MCF 10A (cell line): ENCODE data around the gene LRRN2. TPM values are rescaled to one million over a fixed set of nuclear protein-coding genes. Genes with fewer than 3 reads are reported as not detected.

Experiments used
- BruUV-seq: library from RNA; stranded (reverse); fragments of 400-500 nt; replicated peaks from 2 replicates; lab custom pipeline; 2021; lab: Mats Ljungman, UMichigan
- CTCF ChIA-PET: fragments of 300-600 bp; sonication (Branson Sonifier 250); formaldehyde crosslinking; extraction: SDS; loops from one replicate; lab custom pipeline; 2021; ENCODE audit warnings: antibody characterized with exemption, inconsistent platforms; lab: Yijun Ruan, JAX
- POLR2A ChIA-PET: fragments of 300-600, 350-650 bp; sonication (Branson Sonifier 250); formaldehyde crosslinking; extraction: SDS; loops from one replicate; lab custom pipeline; 2020; ENCODE audit warnings: antibody characterized with exemption, inconsistent platforms; lab: Yijun Ruan, JAX
- DNase-seq: peaks from one replicate; pipeline ENCODE4 v3.0.0-alpha.2; 2018; ENCODE audit not compliant: unreplicated experiment
- H3K27ac Mint-ChIP-seq: one replicate; pipeline ENCODE4 v1.8.0; 2022; ENCODE audit warnings: mild to moderate bottlenecking, low read depth, mixed read lengths; ENCODE audit not compliant: unreplicated experiment
- H3K27me3 Mint-ChIP-seq: one replicate; pipeline ENCODE4 v1.8.0; 2022; ENCODE audit warnings: mixed read lengths; ENCODE audit not compliant: insufficient read depth, unreplicated experiment
- H3K36me3 Mint-ChIP-seq: one replicate; pipeline ENCODE4 v1.8.0; 2022; ENCODE audit warnings: mild to moderate bottlenecking, moderate library complexity, mixed read lengths; ENCODE audit not compliant: insufficient read depth, unreplicated experiment
- H3K4me1 Mint-ChIP-seq: one replicate; pipeline ENCODE4 v1.8.0; 2022; ENCODE audit warnings: mixed read lengths; ENCODE audit not compliant: insufficient read depth, unreplicated experiment
- H3K4me3 Mint-ChIP-seq: one replicate; pipeline ENCODE4 v1.8.0; 2022; ENCODE audit warnings: mild to moderate bottlenecking, moderate library complexity, mixed read lengths; ENCODE audit not compliant: unreplicated experiment
- H3K9me3 Mint-ChIP-seq: one replicate; pipeline ENCODE4 v1.8.0; 2022; ENCODE audit warnings: mixed read lengths; ENCODE audit not compliant: unreplicated experiment
- CTCF ChIP-seq: fragments of 200-600 bp; IDR thresholded peaks from one replicate; pipeline ENCODE4 v1.8.0; 2022; ENCODE audit warnings: antibody characterized with exemption, mild to moderate bottlenecking; ENCODE audit not compliant: unreplicated experiment
- intact Hi-C: fragments of 100-400 bp; cut with micrococcal nuclease; formaldehyde crosslinking; loops from 2 replicates; pipeline ENCODE4 v1.14.1; 2022
- total RNA-seq: library from RNA; stranded (reverse); gene quantifications from 2 replicates; pipeline ENCODE4 v1.2.3, GENCODE V29; 2022

LRRN2 gene
- total RNA-seq, 1 experiment from 2014 or later = not detected

GRCh38 chr1:204704794-204705492, 19.4 kb upstream of the LRRN2 start:
- CTCF ChIA-PET = interaction anchor here (0.6 to 2.9 kb wide), 5 partner anchors 13 to 139 kb away, joined by 3 to 12 read pairs (median 3); no protein-coding TSS in a partner anchor
- no peak for TF ChIP-seq CTCF
- no TSS peak for BruUV-seq
- POLR2A ChIA-PET = interaction anchor here (0.6 to 1.6 kb wide), 3 partner anchors 13 to 180 kb away, joined by 3 to 4 read pairs (median 3); no protein-coding TSS in a partner anchor
- Mint-ChIP-seq H3K27me3 (no peaks in the 10 kb centered on the region), H3K4me1 (peaks cover 19% of the 10 kb centered on the region), H3K4me3 (no peak overlapping the region), H3K27ac (no peak overlapping the region), H3K36me3 (no peaks in the 10 kb centered on the region), H3K9me3 (no peaks in the 10 kb centered on the region)
- no peak for DNase-seq
- intact Hi-C loops = no loop called here

- no peaks in the 10 kb centered on the region for H3K9me3 Mint-ChIP-seq
- H3K4me3 Mint-ChIP-seq = no peak overlapping the region
- no peak for TF ChIP-seq CTCF
- H3K27ac Mint-ChIP-seq = no peak overlapping the region
- DNase-seq = no peak
- H3K27me3 Mint-ChIP-seq = no peaks in the 10 kb centered on the region
- ChIA-PET POLR2A (interaction anchor here (0.6 to 1.6 kb wide), 2 partner anchors 12 to 179 kb away, joined by 3 to 4 read pairs; no protein-coding TSS in a partner anchor), CTCF (interaction anchor here (0.6 to 2.9 kb wide), 7 partner anchors 12 to 104 kb away, joined by 3 to 12 read pairs (median 3); no protein-coding TSS in a partner anchor)
- peaks cover 19% of the 10 kb centered on the region for H3K4me1 Mint-ChIP-seq
- intact Hi-C loops = no loop called here
- BruUV-seq = no TSS peak
- H3K36me3 Mint-ChIP-seq = no peaks in the 10 kb centered on the region
Observed at GRCh38 chr1:204703826-204704612, 18.5 kb upstream of the LRRN2 start.

- peaks cover 19% of the 10 kb centered on the region for H3K4me1 Mint-ChIP-seq
- POLR2A ChIA-PET = no interaction called here
- no peaks in the 10 kb centered on the region for H3K9me3 Mint-ChIP-seq
- no peak for DNase-seq
- intact Hi-C loops = no loop called here
- no peak overlapping the region for H3K27ac Mint-ChIP-seq
- CTCF ChIA-PET = interaction anchor here (0.6 to 2.9 kb wide), 5 partner anchors 11 to 104 kb away, joined by 3 to 12 read pairs (median 4); no protein-coding TSS in a partner anchor
- H3K27me3 Mint-ChIP-seq = no peaks in the 10 kb centered on the region
- no TSS peak for BruUV-seq
- no peak overlapping the region for H3K4me3 Mint-ChIP-seq
- H3K36me3 Mint-ChIP-seq = no peaks in the 10 kb centered on the region
- TF ChIP-seq CTCF = no peak
Observed at GRCh38 chr1:204703268-204703664, 17.7 kb upstream of the LRRN2 start.
